ENCODE data around the gene TMEM87A.
"Not testable (repeated sequence)": the region's sequence is repeated elsewhere in the genome, so short reads cannot be mapped to it uniquely, and the experiment has no call there.

TMEM87A gene, protein sequence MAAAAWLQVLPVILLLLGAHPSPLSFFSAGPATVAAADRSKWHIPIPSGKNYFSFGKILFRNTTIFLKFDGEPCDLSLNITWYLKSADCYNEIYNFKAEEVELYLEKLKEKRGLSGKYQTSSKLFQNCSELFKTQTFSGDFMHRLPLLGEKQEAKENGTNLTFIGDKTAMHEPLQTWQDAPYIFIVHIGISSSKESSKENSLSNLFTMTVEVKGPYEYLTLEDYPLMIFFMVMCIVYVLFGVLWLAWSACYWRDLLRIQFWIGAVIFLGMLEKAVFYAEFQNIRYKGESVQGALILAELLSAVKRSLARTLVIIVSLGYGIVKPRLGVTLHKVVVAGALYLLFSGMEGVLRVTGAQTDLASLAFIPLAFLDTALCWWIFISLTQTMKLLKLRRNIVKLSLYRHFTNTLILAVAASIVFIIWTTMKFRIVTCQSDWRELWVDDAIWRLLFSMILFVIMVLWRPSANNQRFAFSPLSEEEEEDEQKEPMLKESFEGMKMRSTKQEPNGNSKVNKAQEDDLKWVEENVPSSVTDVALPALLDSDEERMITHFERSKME

DNA sequence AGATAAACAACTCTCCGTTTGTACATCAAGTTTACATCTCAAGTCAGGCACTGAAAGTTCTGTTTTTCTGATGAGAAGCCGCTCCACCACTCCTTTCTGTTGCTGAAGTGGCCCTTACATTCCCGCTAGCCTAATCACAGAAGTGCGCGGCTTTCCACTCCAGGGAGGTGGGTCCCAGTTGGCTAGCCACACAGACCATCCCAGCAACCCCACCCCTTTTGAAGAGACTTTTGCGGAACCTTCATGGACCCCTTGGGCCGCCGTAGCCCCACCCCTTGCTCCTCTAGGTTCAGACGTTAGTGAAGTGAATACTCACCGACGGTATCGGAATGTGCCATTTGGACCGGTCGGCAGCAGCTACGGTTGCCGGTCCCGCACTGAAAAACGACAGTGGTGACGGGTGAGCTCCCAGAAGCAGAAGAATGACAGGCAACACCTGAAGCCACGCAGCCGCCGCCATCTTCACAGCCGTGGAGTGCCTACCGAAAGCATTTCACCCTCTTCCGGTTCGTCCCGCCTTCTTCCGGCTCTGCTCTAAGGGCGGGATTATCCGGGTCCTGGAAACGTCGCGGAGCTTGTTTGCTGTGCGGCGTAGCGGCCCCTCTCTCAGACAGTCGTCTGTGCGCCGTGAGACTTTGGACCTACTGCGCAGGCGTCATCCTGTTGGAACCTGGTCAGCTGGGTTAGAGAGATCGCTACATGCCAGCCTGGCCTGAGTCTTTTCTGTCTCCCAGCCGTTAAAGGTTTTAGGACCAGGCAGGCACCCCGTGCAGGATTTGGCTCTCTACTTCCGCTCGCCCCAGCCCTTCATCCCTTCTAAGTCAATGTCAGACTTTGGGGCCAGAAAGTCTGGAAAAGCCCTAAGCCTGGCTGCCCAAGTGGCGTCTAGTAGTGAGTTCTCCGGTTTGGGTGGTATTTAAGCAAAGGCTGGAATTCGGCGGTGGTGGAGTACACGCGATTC lies at the start of gene TMEM87A, which contains the start of gene GANC:
TMEM87A (minus strand) TSS at position 495 of the 961 bp plus-strand sequence; CDS start at position 460, 35 bp downstream.
GANC (plus strand) TSS at position 263 of the 961 bp plus-strand sequence. CDS start 1,281 bp downstream, outside the sequence.
- peak; percentile 85 to 90 for DNase-seq (ENCODE audit: low read depth in 2 of 2, low spot score in 1 of 2)

DNA sequence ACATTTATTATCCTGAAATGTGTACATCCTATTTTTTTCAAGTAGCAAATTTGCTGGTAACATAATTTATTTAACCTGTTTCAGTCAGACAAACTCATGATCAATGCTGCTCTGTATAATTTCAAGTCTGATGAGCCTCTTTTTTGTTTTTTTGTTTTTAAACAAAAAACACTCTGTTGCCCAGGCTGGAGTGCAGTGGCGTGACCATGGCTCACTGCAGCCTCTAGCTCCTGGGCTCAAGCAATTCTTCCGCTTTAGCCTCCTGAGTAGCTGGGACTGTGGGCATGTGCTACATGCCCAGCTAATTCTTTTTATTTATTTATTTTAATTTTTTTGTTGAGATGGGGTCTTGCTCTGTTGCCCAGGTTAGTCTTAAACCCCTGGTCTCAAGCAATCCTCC lies 46.0 kb upstream of the TMEM87A start:
- DNase-seq (ENCODE audit: low read depth in 2 of 2, low spot score in 1 of 2): no peak

DNA sequence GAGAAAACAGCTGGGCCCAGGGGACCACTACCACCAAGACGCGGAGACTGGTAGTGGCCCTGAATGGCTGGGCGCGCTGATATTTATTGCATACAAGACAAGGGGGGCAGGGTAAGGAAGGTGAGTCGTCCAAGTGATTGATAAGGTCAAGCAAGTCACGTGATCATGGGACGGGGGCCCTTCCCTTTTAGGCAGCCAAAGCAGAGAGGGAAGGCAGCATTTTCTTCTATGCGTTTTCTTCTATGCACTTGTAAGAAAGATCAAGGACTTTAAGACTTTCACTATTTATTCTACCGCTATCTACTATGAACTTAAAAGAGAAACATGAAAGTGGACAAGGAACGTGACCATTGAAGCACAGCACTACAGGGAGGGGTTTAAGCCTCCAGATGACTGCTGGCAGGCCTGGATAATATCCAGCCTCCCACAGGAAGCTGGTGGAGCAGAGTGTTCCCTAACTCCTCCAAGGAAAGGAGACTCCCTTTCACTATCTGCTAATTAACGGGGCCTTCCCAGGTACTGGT lies 43.1 kb upstream of the TMEM87A start:
- DNase-seq (ENCODE audit: low read depth in 2 of 2, low spot score in 1 of 2): not testable (repeated sequence)

DNA sequence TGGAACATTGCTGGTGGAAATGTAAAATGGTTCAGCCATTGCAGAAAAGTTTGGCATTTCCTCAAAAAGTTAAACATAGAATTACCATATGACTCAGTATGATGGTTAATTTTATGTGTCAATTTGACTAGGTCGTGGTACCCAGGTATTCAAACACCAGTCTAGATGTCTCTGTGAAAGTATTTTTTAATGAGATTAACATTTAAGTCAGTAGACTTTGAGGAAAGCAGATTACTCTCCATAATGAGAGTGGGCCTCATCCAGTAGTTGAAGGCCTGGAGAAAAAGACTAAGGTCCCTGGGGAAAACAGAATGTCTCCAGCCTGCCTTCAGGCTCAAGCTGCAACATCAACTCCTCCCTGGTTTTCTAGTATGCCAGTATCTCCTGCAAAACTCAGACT lies 42.3 kb upstream of the TMEM87A start:
- no peak for DNase-seq (ENCODE audit: low read depth in 2 of 2, low spot score in 1 of 2)

DNA sequence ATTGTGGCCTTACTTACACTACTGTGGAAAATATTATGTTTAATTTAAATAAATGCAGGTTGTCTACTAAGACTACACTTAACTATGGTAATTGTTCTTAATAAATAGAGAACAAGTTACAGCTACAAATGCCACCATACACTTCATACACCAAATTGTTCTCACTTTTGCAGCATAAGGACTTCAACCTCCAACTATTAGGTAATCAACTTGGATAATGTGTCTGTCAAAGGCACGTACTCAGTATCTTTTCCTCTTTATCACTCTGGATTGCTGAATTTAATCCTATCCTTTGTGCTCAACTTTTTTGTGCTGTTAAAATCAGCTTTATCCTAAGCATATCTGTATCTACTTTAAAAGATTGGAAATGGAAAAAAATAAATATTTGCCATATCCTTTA lies 41.6 kb upstream of the TMEM87A start:
- DNase-seq (ENCODE audit: low read depth in 2 of 2, low spot score in 1 of 2): no peak

DNA sequence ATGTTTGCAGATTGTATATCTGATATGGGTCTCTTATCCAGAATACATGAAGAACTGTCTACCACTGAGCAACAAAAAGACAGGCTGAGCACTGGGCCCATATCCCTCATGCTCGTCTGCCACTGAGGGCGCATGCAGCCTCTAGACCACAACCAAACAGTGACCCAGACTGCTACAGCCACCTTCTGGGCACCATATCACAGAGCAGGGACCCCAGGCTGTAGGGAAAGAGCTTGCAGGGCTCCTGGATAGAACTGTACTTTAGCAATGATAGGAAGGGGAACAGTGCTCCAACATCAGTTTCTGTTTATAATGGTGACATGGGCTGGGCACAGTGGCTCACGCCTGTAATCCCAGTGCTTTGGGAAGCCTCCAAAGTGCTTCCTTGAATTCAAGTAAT lies 40.2 kb upstream of the TMEM87A start:
- DNase-seq (ENCODE audit: low read depth in 2 of 2, low spot score in 1 of 2): no peak

DNA sequence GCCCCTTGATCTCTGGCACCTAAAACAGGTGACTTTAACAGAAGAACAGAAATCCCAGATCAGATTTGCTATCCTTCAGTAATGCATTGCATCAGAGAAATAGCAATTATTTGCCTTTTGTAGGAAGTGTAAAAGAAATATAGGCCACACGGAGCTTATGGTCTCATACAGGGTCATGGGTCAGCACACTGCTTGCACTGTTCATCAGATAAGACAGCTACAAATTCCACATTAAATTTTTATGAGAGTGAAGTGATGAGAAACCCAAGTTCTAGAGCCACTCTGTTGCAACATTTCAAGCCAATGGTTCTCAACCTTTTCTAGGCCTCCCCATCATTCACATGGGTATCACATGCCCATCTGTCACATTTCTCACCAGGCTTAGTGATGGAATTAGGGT lies 33.4 kb upstream of the TMEM87A start:
- no peak for DNase-seq (ENCODE audit: low read depth in 2 of 2, low spot score in 1 of 2)

DNA sequence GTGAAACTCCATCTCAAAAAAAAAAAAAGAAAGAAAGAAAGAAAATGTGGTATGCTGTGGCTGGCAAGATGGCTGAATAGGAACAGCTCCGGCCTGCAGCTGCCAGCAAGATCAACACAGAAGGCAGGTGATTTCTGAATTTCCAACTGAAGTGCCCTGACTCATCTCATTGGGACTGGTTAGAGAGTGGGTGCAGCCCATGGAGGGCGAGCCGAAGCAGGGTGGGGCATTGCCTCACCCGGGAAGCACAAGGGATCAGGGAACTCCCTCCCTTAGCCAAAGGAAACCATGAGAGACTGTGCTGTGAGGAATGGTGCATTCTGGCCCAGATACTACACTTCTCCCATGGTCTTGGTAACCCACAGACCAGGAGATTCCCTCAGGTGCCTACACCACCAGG lies 27.8 kb upstream of the TMEM87A start:
- not testable (repeated sequence) for DNase-seq (ENCODE audit: low read depth in 2 of 2, low spot score in 1 of 2)

DNA sequence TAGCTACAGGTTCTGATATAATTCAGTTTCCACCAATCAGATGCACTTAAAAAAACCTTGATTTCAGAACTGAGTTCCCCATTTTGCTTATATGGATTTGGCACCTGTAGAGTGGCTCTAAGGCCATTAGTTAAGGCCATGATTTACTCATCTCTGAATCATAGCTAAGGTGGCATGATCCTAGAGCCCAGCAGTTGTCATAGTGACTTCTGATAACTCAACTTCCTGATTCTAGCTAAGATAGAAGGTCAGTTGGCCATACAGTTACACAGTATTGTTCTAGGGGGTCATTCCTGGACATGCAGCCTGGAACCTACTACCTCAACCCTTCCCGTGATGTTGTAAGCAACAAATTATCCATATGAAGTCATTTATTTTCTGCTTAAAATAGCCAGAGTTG lies 15.9 kb upstream of the TMEM87A start:
- no peak for DNase-seq (ENCODE audit: low read depth in 2 of 2, low spot score in 1 of 2)

DNA sequence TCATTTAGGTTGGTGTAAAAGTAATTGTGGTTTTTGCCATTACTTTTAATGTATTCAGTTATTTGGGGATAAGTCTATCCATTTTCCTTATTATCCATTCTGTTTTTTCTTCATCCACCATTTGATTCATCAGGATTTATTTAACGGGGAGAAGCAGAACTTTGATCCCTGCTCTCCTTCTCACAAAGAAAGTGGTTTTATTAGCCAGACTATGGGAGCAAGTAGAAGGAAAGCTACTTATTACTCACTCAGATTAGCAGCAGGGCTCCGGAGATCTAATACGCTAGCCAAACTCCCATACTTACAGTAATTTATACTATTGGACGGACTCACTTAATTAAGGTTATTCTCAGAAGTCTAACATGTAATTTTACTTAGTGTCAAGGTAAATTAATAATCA lies 14.7 kb upstream of the TMEM87A start:
- no peak for DNase-seq (ENCODE audit: low read depth in 2 of 2, low spot score in 1 of 2)

DNA sequence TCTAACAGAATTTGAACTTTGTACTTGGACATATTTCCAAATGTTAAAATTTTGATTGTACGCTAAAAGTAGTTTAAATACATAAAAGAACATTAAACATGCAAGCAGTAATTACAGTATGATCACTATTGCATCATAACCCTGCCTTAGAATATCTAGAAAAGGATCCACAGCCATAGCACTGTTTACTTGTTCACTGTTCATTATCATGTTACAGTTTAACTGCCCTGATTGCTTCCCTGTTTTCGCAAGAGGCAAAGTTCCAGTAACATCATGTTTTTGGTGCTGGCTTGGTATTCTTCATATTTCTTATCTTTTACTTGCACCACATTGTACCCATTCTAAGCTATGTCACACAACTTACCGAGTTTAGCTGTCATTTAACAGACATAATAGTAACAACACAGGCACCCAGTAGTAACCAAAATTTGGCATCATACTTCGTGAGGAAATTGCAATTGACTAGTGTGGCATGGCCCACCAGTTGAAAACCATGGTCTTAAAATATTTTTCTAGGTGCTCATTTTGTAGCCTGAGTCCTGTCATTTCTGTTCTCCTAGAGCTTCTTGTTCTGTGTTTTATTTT lies 13.3 kb upstream of the TMEM87A start:
- no peak for DNase-seq (ENCODE audit: low read depth in 2 of 2, low spot score in 1 of 2)

DNA sequence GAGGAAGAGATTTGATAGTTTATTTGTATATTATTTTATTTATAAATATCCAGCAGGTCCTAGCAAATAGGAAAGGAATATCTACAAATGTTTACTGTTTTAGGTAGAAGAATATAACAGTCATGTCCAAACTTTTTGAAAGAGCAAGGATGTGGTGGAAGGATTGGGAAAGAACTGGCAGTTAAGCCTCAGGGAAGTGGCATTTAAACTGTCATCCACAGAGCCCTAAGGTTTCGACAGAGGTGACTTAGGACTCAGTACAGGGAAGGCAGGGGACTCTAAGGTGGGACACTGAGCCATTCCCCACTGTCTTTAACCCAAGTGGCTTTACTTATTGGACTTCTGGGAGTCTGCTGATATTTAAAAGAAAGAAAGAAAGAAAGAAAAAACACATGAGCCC lies 11.8 kb upstream of the TMEM87A start:
- no peak for DNase-seq (ENCODE audit: low read depth in 2 of 2, low spot score in 1 of 2)

DNA sequence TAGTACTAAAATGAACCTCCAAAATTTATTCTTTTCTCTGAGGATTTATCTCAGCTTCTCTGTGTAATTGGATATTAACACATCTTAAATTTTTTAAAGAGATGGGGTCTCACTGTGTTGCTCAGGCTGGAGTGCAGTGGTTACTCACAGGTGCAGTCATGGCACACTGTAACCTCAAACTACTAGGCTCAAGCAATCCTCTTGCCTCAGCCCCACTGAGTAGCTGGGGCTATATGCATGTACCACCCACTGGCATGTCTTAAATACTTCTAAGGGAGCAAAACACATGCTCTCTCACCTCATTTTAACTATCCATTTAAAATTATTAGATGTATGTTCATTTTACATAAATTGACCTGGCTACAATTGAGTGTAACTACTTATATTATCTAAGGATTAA lies 11.3 kb upstream of the TMEM87A start:
- DNase-seq (ENCODE audit: low read depth in 2 of 2, low spot score in 1 of 2): no peak

DNA sequence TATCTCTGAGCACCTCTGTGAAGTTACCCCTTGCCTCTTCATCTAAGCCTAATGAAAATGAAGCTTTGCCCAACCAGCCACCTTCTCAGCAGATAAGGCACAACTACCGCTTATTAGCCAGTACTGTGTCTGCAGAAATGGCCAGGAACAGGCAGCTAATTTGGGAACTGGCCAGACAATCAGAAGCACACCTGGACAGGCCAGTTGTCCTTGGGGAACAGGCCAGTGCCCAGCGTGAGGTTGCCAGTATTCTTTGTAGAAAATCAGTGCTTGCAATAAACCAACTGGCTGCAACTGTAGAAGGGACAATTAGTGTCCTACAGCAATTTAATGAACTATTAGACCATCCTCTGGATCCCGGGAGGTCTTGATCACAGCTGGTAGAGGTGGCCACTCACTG lies 10.4 kb upstream of the TMEM87A start:
- no peak for DNase-seq (ENCODE audit: low read depth in 2 of 2, low spot score in 1 of 2)

DNA sequence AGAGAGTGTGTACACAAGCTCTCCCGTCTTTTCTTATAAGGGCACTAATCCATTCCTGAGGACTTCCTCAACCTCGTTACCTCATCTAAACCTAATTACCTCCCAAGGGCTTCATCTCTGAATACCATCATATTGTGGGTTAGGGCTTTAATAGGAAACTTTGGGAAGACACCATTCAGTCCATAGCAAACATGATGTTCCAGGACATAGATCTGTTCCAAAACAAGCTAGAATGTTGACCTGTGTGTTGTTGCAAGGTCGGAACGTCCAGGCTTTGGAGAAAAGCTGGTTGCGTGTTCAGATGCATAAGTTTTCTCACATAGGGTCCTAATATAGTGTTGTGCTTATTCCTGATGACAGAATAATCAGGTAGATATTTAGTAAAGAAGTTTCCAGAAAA lies 9.7 kb upstream of the TMEM87A start:
- no peak for DNase-seq (ENCODE audit: low read depth in 2 of 2, low spot score in 1 of 2)

DNA sequence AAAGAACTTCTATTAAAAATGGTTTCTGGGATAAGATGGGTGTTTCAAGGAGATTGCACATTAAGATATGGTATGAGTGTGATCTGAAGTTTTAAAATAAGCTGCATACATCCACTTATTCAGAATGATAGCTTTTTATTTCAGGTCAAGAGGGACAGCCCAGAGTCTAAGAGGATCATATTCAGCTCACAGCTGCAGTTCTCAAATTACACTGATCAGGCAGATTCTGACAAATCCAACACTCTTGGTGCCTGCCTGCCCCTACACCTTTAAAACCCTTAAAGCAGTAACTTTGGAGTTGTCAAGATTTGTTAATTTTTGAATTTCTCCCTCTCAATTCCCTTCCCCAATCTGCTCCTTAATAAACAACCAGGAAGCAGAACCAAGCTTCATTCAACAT lies 9.1 kb upstream of the TMEM87A start:
- no peak for DNase-seq (ENCODE audit: low read depth in 2 of 2, low spot score in 1 of 2)

DNA sequence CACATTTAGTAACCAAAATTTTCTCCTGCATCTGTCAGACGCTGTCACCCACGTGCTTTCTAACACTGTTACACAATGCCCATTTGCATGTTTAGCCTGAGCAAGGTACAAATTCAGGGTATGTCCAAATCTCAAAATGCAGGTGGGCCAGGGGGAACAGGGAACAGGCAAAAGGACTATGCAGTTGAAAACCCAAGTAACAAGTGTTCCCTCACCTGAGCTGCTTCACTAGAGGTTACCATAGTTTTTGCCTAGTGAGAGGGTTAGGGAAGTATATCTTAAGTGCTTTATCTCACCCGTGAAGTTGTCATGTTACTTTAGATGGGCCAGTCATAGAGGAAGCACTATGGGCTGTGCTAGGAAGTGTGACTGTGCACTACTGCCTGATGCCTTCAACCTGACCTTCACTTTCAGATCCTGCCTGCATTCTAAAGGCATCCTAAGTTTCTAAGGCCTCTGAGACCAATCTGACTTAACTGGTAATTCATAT lies 6.0 kb upstream of the TMEM87A start:
- no peak for DNase-seq (ENCODE audit: low read depth in 2 of 2, low spot score in 1 of 2)

DNA sequence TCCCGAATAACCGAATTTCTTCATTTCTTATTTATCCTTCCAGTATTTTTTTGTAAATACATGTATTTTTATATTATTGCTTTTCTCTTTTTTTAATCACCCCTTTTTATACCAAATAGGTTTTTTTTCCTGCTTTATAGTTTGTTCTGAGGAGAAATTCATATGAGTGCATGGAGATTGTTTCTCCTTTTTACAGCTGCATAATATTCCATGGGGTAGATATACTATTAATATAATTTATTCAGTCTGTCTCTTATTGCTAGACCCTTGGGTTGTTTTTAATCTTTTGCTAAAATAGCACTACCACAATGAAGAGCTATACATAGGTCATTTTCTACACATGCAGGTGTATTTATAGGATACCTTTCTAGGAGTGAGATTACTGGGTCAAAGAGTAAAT lies 3.5 kb upstream of the TMEM87A start:
- no peak for DNase-seq (ENCODE audit: low read depth in 2 of 2, low spot score in 1 of 2)

DNA sequence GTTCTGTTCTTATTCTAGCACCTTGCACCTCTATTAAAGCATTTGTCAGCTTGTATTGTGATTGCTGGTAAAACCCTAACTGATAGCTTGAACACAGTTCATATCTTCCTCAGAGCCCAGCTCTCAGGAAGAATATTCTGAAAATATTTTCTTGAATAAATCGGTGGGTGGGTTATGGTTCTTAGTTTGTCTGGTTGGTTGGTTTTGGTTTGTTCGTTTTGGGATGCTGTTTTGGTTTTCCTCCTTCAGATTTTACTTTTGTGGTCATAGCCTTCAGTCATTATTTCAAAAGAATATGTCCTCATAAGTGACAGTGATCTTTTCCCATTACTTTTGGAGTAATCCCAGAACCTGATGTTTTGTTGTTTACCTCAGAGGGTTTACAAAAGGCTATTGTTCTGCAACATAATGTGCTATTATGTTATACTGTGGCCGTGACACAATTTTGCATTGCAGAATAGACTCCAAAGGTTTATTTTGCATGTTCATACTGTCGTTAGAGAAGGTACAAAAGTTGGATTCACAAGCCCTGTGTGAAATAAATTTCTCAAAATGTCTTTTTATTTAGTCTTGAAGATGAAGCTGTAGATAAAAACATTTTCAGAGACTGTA lies 2.7 kb upstream of the TMEM87A start:
- no peak for DNase-seq (ENCODE audit: low read depth in 2 of 2, low spot score in 1 of 2)

DNA sequence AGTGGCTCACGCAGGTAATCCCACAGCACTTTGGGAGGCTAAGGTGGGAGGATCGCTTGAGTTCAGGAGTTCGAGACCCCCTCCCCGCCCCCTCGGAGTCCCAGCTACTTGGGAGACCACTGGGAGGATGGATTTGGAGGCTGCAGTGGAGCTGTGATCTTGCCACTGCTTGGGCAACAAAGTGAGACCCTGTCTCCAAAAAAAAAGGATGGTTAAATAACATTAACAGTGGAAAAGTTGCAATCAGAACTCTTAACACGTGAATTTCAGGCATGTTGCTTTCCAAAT lies 1.4 kb upstream of the TMEM87A start:
- no peak for DNase-seq (ENCODE audit: low read depth in 2 of 2, low spot score in 1 of 2)
